ENCODE data around the gene TOM1L2.
"Not testable (repeated sequence)": the region's sequence is repeated elsewhere in the genome, so short reads cannot be mapped to it uniquely, and the experiment has no call there.

Gene TOM1L2

DNA sequence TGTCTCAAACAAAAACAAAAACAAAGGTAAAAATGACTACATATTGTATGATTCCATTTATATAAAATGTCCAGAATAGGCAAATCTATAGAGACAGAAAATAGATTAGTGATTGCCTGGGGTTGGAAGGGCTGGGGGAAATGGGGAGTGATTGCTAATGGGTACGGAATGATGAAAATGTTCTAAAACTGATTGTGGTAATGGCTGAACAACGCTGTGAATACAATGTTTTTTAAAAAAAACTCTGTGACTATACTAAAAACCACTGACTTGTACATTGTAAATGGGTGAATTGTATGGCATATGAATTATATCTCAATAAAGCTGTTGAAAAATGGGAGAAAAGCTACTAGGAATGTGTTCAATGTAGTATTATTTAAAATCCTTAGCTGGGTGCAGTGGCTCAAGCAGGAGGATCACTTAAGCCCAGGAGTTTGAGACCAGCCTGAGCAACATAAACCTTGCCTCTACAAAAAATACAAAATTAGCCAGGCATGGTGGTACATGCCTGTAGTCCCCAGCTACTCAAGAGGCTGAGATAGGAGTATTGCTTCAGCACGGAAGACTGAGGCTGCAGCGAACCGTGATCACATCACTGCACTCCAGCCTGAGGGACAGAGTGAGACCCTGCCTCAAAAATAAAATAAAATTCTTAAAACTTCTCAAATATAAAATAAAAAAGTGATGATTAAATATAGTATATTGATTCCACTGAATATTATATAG, 47.9 kb downstream of the TOM1L2 start:
- DNase-seq (ENCODE audit: low spot score): no peak

DNA sequence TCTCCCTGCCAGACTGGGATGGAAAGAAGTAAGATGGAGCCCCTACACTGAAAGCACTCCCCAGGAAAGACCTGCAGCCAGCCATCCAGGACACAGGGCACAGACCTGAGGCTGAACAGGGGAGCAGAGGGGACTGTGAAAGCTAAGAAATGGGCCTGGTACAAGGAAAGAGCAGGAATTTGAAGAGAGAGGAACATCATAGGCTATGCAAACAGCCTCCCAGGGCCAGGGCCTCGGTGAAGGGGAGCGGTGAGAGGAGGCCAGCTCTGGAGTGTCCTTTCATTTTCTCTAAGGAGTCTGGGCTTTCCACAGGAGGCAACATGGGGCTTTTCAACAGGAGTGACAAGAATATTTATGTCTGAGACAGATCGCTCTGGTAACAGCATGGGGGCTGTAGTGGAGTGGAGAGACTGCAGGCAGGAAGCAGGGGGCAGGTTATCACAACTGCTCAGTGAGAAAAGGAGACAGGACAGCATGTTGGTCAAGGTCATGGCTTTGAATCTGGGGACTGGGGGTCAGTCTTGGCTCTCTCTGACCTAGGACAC, 50.1 kb downstream of the TOM1L2 start:
- DNase-seq (ENCODE audit: low spot score): no peak

DNA sequence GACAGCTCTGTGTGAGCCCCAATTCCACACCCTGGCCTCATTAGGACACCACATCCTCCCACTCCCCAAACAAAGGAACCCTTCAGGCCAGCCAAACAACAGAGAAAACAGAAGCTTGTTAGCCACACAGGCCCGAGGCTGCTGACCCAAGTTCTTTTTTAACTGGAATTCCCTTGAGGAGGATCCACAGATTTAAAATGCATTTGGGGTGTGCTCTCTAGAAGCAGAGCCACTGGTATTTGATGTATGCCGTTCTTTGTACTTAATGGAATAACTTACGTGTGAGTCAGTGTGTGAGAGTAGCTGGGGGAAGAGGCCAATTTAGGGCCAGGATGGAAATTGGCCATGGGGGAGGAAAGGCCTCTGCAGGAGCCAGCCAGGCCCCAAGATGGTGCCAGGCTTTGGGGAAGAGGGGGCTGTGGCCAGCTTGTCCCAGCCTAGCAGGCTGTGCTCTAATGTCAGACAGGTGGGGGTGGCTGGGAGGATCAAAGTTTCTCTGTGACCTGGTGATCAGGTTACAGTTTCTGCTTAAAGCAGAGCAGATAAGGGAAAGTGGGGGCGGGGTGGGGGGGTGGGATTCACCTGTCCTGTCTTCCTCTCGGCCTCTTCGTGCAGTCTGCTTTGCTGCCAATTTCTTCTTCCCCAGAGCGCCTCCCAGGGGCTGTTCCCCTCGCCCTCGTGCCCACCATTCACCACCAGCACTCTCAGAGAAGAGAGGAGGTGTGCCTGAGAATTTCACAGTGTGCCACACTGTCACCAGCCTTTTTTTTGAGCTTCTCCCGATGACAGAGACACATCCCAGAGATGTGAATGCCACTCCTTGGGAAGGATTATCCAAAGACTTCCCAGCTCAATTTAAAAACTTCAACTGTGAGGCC, 50.8 kb downstream of the TOM1L2 start:
- peak; percentile 91 for DNase-seq (ENCODE audit: low spot score)

DNA sequence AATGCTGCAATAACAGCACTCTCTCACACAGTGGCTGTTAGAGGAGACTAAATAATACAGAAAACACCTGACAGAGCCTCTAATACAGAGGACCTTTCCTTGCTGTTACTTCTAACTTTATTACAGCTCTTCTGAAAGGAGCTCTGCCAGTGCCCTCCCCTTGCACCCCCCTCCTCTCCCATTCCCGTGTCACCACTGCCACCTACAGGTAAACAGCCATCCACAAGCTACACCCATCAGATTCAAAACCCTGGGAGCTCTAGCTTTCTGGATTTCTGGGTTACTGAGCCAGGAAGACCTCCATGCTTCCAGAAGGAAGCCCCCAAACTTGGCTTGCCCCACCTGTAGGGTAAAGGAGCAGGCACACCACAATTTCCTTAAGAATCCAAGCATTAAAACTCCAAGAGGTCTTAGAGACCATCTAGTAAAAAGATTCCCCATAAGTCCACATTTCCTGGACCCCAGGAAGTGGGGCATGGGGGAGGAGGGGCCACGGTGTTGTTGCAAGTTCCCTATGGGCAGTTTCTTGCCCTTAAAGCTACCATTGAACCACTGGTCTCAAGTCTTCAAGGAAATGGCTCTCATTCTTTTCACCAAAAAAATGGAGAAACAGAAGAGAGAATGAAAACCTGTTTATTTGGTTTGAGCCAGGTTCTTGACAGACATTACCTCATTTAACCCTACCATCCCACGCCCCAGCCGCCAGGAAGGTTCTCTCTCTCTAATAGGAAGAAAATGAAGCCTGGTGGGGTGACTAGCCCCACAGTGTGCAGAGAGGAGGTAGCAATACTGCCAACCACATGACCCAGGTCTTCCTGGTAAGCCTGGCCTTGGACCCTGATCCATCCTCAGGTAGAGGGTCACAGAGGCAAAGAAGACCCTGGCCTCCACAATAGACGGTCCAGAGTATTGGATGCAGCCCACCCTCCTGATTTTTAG, 52.8 kb downstream of the TOM1L2 start:
- peak; percentile 70 for DNase-seq (ENCODE audit: low spot score)

DNA sequence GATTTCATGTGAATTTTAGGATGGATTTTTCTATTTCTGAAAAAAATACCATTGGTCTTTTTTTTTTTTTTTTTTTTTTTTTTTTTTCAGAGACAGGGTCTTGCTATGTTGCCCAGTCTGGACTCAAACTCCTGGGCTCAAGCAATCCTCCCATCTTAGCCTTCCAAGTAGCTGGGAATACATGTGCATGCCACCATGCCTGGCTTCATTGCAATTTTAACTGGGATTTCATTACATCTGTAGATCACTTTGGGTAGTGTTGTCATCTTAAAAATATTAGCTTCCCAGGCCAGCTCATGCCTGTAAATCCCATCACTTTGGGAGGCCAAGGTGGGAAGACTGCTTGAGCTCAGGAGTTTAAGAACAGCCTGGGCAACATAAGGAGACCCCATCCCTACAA, 54.8 kb downstream of the TOM1L2 start:
- no peak for DNase-seq (ENCODE audit: low spot score)

DNA sequence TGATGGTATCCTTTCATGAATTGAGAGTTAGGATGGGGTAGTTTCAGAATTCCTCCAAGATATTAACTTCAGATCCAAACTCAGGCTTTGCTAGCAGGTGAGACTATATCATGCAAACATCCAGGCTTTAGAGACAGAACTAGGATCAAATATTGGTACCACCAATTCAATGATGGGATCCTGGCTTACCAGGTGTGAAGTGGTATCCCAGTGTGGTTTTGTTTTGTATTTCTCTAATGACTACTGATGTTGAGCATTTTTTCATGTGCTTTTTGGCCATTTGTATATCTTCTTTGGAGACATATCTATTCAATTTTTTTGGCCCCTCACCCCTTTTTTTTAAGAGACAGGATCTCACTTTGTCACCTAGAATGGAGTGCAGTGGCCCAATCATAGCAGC, 57.0 kb downstream of the TOM1L2 start:
- no peak for DNase-seq (ENCODE audit: low spot score)

DNA sequence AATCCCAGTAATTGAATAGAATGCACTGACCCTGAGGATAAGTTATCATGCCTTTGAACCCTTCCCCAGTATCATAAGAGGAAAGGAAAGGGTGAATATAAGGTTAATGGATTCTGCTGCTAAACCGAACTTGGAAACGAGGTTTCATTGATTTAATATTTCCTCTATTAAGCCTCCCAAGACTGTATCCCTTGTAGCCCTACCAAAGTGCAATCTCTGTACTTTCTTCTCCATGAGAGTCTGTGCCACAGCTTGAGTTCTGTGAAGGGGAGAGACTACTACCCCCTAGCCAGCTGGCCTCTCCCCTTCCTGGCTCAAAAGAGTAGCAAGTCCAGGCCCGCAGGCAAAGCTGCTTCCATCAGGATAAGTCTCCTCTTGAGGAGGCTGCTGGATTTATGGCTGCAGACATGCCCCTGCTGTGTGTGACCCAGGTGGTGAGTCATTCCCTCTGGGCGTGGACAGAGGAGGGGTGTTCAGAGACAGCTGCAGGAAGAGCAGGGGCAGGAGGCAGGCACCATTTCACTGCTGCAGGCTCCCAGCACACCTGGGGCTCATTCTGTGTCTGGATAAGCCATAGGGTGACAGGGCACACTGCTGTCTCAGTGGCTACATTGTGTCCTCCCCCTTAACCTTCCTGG, 58.4 kb downstream of the TOM1L2 start:
- DNase-seq (ENCODE audit: low spot score): peak; percentile 88

DNA sequence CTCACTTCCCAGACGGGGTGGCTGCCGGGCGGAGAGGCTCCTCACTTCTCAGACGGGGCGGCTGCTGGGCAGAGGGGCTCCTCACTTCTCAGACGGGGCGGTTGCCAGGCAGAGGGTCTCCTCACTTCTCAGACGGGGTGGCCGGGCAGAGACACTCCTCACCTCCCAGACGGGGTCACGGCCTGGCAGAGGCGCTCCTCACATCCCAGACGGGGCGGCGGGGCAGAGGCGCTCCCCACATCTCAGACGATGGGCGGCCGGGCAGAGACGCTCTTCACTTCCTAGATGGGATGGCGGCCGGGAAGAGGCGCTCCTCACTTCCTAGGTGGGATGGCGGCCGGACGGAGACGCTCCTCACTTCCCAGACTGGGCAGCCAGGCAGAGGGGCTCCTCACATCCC, 59.9 kb downstream of the TOM1L2 start:
- not testable (repeated sequence) for DNase-seq (ENCODE audit: low spot score)

DNA sequence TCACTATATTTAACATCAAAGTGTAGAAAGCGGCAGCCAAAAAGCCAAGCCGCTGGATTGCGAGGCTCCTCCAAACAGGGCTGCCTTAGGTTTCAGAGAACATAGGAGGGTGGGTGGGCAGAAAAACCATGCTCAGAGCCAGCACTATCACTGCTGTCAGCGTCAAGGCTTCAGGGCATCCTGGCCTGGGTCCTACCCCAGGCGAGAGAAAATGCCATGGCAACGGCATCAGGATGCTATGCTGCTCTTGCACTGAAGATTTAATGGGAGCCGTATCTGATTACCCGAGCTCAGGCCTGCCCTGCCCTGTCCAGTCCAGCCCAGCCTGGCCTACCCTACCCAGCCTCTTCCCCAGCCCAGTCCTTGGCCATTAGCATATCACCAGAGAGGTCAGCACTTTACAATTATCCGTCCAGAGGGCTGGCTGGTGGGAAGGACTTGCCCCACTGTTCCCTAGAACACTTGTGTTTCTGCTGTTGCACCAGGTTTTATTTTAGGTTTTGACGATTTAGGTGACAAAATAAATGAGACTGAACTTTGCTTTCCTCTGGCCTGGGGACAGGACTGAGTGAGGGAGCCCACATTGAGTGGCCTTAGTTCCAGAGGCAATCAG, 61.1 kb downstream of the TOM1L2 start:
- DNase-seq (ENCODE audit: low spot score): no peak

DNA sequence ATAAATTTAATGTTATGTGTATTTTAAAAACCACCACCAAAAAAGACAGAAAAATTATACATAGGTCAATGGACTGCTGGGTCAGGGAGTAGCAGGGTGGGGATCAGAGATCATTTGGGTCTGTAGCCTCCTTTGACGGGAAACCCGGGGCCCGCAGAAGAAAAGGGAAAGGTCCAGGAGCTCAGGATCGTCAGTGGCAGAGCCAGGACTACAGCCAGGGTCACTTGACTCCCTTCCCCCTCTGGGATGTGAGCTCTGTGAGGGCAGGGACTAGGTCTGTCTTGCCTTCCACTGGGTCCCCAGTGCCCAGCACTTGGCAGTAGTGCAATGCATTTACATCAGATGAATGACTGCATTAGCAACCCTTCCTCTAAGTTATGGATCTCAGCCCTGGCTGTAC, 62.1 kb downstream of the TOM1L2 start:
- no peak for DNase-seq (ENCODE audit: low spot score)

DNA sequence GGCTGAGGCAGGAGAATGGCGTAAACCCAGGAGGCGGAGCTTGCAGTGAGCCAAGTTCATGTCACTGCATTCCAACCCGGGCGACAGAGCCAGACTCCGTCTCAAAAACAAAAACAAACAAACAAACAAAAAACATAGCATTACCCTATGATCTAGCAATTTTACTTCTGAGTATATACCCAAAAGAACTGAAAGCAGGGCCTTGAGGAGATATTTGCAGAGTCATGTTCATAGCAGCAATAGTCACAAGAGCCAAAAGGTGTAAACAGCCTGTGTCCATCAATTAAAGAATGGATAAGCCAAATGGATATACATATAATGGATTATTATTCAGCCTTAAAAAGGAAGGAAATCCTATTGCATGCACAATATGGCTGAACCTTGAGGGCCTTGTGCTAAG, 63.1 kb downstream of the TOM1L2 start:
- no peak for DNase-seq (ENCODE audit: low spot score)

DNA sequence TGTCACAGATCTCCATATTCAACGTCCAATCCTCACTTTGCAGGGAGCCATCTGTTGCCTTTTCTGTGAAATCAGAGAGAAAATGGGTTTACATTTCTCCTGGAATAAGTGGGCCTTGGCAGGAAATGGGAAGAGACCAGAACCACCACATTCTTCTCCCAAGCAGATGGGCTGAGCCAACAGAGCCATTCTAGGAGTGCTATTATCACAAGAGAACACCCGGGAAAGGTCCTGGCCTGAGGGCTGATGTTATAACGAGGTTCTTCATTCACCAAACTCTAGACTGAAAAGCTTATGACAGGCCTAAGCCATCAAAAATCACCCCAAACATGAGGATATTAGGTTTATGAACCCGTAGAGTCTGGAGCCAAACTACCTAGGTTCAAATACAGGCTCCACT, 64.7 kb downstream of the TOM1L2 start:
- no peak for DNase-seq (ENCODE audit: low spot score)

DNA sequence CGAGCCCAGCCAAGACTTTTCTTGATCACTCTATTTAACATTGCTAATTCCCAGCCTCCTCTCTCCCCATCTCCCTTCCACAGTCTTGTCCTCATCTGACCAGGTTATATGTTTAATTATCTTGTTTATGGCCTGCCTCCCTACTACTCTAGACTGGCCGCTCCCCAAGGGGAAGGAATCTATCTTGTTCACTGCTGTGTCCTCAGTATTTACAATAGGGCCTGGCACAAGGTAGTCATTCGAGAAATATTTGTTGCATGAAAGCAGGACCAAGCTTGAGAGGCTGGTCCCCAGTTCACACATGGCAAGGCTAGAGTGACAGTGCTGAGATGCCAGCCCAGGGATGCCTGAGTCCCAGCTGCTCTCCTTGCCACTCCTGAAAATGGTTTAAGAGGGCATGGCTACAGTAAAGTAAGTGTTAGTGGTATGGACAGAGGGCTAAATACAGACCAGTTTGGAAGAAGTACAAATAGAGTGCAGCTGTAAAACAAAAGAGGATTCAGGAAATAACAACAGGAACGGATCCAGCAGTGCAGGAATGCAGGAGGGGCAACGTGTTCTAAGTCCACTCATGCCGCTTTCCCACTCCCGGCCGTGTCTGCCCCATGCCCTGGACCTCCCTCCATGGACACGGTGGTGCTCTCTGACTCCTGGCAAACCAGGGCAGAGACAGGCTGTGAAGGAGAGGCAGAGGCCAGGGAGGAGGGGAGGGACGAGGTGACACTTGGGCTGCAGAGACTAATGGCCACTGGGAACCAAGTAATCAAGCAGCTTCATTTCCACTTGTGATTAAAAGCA, 65.6 kb downstream of the TOM1L2 start:
- no peak for DNase-seq (ENCODE audit: low spot score)

DNA sequence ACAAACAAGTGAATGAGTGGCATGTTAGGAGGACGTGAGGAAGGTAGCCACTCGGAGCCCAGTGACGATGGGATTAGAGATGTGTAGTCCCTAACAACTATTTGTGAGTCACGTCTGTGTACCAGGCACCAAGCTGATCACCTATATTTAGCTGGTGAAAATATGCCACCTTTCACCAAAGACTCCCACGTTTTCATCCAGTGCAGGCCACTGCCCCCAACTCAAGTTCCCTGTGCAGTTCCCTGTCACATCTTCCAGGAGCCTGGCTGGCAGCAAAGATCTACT, 67.2 kb downstream of the TOM1L2 start:
- DNase-seq (ENCODE audit: low spot score): no peak

DNA sequence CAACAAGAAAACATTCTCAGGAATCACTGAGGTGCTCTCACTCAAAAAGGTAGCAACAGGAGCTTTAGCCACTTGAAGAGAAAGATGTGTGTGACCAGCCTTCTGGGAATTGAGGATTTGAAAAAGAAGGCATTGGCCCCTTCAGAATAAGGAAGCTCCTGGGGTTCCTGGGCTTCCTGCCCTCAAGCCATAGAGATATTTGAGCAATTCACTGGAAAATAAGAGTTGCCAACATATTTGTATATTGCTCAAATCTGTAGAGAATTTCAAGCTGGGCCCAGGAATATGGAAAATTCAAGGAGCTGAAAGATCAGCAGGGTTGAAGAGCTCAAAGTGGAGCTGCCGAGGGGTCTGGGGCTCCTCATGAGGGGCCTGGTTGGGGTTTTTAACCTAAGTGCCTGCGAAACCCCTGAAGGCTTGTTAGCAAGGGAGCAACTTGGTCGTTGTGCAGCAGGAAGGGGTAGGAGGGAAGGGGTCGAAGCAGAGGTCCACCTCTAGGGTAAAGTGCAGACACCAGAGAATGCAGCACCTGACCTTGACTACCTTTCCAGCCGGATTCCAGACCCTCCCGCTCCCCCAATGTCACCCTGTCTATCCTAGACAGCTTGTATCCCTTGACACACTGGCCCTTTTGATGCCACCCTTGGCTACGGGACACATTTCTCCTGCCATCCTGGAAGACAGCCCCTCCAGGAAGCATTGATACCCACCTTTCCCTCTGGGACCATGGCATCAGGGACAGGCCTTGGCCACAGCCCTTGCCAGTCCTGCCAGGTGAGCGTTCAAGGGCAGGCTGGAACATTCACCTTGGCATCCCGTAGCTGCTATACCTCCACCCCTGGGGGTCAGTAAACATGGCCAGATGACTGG, 67.8 kb downstream of the TOM1L2 start:
- no peak for DNase-seq (ENCODE audit: low spot score)

DNA sequence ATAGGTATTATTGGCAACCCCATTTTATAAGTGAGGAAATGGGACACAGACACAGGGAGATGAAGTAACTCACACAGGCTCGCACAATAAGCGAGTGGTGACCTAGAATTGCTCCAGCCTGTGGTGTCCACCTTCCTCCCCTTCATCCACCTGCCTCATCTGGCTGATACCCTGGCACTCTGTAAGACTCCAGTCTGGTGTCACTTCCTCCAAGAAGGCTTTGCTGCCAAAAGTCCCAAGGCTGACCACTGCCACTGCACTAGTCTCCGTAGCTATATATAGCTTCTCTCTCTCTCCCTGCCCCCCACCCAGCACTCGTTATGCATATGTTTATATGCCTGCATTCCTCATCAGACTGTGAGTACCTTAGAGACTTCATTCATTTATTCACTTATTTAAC, 69.3 kb downstream of the TOM1L2 start:
- DNase-seq (ENCODE audit: low spot score): no peak

DNA sequence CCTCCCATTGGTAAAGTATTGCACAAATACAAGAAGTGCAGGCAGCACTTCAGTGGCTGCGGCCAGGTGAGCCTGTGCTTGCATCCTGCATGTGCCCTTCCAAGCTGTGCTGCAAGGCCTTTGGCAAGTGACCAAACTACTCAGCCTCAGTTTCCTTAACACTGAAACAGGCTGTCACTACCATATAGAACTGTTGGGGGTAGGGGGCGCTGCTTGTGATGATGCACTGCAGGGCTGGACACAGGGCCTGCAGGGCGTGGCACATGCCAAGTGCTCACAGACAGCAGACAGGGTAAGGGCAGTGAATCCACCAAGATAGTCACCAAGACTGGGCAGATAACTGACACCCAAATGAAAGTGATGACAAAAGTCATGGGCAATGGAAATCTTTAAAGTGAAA, 69.8 kb downstream of the TOM1L2 start:
- DNase-seq (ENCODE audit: low spot score): no peak

DNA sequence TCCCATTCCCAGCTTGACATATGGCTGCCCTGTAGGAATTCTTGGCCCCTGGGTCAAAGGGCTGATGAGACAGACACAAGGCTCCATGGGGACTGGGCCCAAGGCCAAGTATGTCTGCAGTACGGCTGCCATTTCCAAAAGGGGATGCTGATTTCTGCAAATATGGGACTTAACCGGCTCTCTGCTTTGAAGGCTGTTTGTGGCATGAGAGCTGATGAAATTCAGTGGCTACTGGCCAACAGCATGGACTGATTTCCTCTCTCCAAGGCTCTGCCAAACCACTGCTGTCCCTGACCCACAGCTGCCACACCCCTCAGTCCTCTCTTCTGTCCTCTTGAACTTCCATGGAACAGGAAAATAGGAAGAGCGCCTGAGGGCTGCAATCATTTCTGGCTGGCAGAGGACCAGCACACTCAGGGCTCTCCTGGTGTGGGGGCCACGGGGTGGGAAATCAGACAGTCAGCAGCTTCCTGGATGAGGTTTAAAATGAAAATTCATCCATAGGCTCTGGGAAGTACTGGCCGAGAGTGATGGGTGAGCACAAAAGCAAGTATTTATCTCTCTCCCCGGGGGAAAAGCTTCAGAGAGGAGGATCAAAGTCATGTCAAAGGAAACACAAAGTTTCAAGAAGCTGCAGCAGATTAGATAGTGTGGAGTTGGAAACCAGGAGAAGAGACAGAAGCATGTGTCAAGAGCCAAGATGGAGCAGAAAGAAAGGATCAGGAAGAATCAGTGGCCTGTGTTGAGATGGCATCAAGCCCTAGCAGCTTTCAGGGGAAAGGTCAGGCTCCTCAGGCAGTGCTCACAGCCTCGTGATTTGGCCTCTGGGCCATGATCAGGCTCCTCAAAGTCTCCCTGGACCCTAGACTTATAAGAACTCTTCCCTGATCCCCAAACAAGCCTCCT, 71.3 kb downstream of the TOM1L2 start:
- peak; percentile 78 for DNase-seq (ENCODE audit: low spot score)

DNA sequence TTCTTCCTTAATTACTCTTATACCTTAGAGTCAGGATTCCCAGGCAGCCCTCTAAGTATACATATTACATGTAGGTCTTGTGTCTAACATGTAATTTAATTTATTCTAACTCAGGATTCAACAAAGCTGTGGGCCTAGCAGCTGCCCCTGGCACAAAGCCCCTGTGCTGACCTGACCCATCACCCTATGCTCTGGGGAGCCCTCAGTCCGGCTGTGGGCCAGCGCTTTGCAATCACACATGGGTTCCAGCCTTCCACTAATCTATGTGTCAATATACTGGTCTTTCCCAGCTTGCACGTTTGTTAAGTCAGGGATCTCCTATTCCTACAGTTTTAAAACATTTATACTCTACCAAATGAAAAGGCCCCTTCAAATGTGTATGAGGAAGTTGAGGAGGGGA, 72.7 kb downstream of the TOM1L2 start:
- DNase-seq (ENCODE audit: low spot score): no peak

Data from kidney tubule cell (primary cell).